Tibial nerve (tissue), 4 donors: ENCODE measurements around the gene LCLAT1.

ENCODE experiments used
- EP300 ChIP-seq, 2 donors: sonication (generic); formaldehyde crosslinking; IDR thresholded peaks; one replicate each; pipeline ENCODE4 v1.6.1; 2017; ENCODE audit warnings: antibody characterized with exemption in 2 of 2, mild to moderate bottlenecking in 1 of 2
- TF ChIP-seq, protein P1 (sequence below), 5 experiments: fragments of 200-600 bp in 3 of 5; fragments of 450-650 bp in 2 of 5; sonication (generic) in 3 of 5; IDR thresholded peaks; one replicate each; pipeline ENCODE4 v1.5.1; 2016 to 2019; ENCODE audit warnings: antibody characterized with exemption in 5 of 5, mild to moderate bottlenecking in 3 of 5, moderate library complexity in 2 of 5

DNA sequence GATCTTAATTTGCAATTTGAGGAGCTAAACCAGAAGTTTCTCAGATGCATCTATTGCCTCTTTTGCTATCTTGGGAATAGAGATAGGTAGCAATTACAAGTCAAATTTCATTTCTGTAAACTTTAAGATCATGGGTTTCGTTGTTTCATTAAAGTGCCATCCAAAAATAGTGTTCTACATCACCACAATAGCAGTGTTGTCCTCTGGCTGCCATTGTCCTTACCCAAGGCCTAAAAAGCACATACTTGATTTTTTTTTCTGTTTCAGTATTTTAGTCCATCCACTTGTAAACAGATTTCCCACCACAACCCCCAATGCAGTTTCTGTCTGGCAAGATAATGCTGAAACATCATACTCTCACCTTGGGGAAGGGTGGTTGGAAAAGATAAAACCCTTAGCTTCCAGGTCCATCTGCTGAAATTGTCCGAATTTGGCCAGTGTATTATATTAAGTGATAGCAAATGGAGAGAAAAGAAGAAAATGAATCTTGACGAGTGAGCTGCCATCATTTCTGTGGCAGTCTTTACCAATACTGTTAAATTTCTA, 136.2 kb downstream of the LCLAT1 start:
- TF ChIP-seq, protein P1, sequence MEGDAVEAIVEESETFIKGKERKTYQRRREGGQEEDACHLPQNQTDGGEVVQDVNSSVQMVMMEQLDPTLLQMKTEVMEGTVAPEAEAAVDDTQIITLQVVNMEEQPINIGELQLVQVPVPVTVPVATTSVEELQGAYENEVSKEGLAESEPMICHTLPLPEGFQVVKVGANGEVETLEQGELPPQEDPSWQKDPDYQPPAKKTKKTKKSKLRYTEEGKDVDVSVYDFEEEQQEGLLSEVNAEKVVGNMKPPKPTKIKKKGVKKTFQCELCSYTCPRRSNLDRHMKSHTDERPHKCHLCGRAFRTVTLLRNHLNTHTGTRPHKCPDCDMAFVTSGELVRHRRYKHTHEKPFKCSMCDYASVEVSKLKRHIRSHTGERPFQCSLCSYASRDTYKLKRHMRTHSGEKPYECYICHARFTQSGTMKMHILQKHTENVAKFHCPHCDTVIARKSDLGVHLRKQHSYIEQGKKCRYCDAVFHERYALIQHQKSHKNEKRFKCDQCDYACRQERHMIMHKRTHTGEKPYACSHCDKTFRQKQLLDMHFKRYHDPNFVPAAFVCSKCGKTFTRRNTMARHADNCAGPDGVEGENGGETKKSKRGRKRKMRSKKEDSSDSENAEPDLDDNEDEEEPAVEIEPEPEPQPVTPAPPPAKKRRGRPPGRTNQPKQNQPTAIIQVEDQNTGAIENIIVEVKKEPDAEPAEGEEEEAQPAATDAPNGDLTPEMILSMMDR (IDR thresholded peaks at IDR 0.05), result no peak
- no peak for TF ChIP-seq EP300 (IDR thresholded peaks at IDR 0.05)
